GM10266 (cell line): ENCODE data around the gene IKZF1.
A peak's percentile ranks its signal among the peaks of the same experiment; 100 is the strongest.

Experiments used
- DNase-seq: peaks from one replicate; pipeline ENCODE4 v3.0.0; 2012; ENCODE audit errors: extremely low spot score
- CTCF ChIP-seq: IDR thresholded peaks from 2 replicates; pipeline ENCODE4 v1.5.1; 2012; ENCODE audit warnings: mild to moderate bottlenecking, low read depth; ENCODE audit not compliant: control insufficient read depth, insufficient read depth; ENCODE audit errors: missing control alignments

IKZF1 gene

GRCh38 chr7:50266635-50267386, 37.7 kb upstream of the IKZF1 start:
- no peak for TF ChIP-seq CTCF
- DNase-seq, result peak; percentile 40

- TF ChIP-seq CTCF, result no peak
- DNase-seq, result no peak
Observed at GRCh38 chr7:50267525-50268041, 36.9 kb upstream of the IKZF1 start.

GRCh38 chr7:50268223-50268622, 36.3 kb upstream of the IKZF1 start:
- no peak for DNase-seq
- TF ChIP-seq CTCF, result peak; percentile 34

GRCh38 chr7:50268990-50269389, 35.5 kb upstream of the IKZF1 start:
- no peak for DNase-seq
- no peak for TF ChIP-seq CTCF

- no peak for TF ChIP-seq CTCF
- DNase-seq, result no peak
Observed at GRCh38 chr7:50270531-50271018, 33.9 kb upstream of the IKZF1 start.

- DNase-seq, result no peak
- no peak for TF ChIP-seq CTCF
Observed at GRCh38 chr7:50272808-50273207, 31.7 kb upstream of the IKZF1 start.

- no peak for DNase-seq
- TF ChIP-seq CTCF, result no peak
Observed at GRCh38 chr7:50273301-50273700, 31.2 kb upstream of the IKZF1 start.
